ENCODE results near the gene CTSD.
"Not testable (repeated sequence)": the region's sequence is repeated elsewhere in the genome, so short reads cannot be mapped to it uniquely, and the experiment has no call there.

DNA sequence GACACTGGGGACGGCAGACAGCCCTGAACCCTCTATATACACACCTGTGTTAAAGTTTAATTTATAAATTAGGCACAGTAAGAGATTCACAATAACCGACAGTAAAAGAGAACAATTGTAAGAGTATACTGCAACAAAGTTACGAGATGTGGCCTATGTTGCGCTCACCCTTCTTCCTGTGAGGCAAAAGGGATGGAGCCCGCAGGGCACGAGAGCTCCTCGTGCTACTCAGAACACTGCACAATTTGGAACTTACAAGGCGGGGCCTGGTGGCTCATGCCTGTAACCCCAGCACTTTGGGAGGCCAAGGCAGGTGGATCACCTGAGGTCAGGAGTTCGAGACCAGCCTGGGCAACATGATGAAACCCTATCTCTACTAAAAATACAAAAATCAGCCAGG is 49.6 kb upstream of the CTSD start:
- TF ChIP-seq, protein P1, sequence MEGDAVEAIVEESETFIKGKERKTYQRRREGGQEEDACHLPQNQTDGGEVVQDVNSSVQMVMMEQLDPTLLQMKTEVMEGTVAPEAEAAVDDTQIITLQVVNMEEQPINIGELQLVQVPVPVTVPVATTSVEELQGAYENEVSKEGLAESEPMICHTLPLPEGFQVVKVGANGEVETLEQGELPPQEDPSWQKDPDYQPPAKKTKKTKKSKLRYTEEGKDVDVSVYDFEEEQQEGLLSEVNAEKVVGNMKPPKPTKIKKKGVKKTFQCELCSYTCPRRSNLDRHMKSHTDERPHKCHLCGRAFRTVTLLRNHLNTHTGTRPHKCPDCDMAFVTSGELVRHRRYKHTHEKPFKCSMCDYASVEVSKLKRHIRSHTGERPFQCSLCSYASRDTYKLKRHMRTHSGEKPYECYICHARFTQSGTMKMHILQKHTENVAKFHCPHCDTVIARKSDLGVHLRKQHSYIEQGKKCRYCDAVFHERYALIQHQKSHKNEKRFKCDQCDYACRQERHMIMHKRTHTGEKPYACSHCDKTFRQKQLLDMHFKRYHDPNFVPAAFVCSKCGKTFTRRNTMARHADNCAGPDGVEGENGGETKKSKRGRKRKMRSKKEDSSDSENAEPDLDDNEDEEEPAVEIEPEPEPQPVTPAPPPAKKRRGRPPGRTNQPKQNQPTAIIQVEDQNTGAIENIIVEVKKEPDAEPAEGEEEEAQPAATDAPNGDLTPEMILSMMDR (conservative IDR thresholded peaks at IDR 0.05; ENCODE audit: low read length): not testable (repeated sequence)
- not testable (repeated sequence) for TF ChIP-seq EZH2phosphoT487 (IDR thresholded peaks at IDR 0.05; ENCODE audit: borderline replicate concordance)

Measured in Loucy (cell line).